ENCODE measurements around the gene PDE7B. TPM values are rescaled to one million over a fixed set of nuclear protein-coding genes. Genes with fewer than 3 reads are reported as not detected.

The PDE7B gene
- total and polyA plus RNA-seq, 8 donors: 0.29 to 73.2 (median 5.0) TPM

GRCh38 chr6:135935941-135936601, 84.6 kb downstream of the PDE7B start:
- TF ChIP-seq EP300 (IDR thresholded peaks at IDR 0.05) (no peak), POLR2A (IDR thresholded peaks at IDR 0.05) (no peak)
- TF ChIP-seq, protein P1, sequence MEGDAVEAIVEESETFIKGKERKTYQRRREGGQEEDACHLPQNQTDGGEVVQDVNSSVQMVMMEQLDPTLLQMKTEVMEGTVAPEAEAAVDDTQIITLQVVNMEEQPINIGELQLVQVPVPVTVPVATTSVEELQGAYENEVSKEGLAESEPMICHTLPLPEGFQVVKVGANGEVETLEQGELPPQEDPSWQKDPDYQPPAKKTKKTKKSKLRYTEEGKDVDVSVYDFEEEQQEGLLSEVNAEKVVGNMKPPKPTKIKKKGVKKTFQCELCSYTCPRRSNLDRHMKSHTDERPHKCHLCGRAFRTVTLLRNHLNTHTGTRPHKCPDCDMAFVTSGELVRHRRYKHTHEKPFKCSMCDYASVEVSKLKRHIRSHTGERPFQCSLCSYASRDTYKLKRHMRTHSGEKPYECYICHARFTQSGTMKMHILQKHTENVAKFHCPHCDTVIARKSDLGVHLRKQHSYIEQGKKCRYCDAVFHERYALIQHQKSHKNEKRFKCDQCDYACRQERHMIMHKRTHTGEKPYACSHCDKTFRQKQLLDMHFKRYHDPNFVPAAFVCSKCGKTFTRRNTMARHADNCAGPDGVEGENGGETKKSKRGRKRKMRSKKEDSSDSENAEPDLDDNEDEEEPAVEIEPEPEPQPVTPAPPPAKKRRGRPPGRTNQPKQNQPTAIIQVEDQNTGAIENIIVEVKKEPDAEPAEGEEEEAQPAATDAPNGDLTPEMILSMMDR (IDR thresholded peaks at IDR 0.05): no peak
- no peaks in the 10 kb centered on the region for H3K9me3 ChIP-seq
- 40 to 65% (median 45%) methylated on average over 8 of the region's 8 CpGs for WGBS, 5 donors
- H3K4me3 ChIP-seq: no peak overlapping the region
- peak overlapping the region in 2 of 5 donors; percentile 39 to 58 for H3K27ac ChIP-seq
- no peaks in the 10 kb centered on the region for H3K27me3 ChIP-seq
- peaks cover 0 to 18% (median 8%) of the 10 kb centered on the region in 4 donors for H3K4me1 ChIP-seq
- peak in 1 of 2 donors; percentile 16 for DNase-seq
- H3K36me3 ChIP-seq: no peaks in the 10 kb centered on the region
- intact Hi-C loops (cut with DNase I; ENCODE audit: low total_unique reads): no loop called here

DNA sequence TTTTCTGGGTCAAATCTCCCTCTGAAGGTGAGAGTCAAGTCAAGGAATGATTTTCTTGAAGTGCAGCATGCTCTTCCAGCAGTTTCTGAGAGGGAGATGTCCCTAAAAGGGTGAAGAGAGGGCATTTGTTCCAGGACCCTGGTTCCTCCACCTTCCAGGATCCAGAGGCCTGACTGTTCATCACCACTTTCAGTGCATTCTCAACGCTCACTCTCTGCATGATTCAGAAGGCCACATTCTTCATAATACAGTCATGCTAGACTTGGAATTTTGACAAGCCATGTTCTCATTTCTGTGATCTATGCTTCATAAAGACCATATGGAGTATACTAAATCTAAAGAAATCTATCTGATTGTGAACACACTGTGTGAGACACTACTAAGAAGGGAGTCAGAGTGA, 85.1 kb downstream of the PDE7B start:
- H3K27ac ChIP-seq: peak overlapping the region in 2 of 5 donors; percentile 39 to 58
- H3K9me3 ChIP-seq: no peaks in the 10 kb centered on the region

GRCh38 chr6:135937106-135937505, 85.6 kb downstream of the PDE7B start:
- H3K27me3 ChIP-seq: no peaks in the 10 kb centered on the region
- H3K36me3 ChIP-seq: no peaks in the 10 kb centered on the region
- no peak overlapping the region for H3K4me3 ChIP-seq
- intact Hi-C loops (cut with DNase I; ENCODE audit: low total_unique reads): no loop called here
- DNase-seq: no peak
- H3K27ac ChIP-seq: peak overlapping the region in 2 of 5 donors; percentile 39 to 58
- peaks cover 0 to 18% (median 7%) of the 10 kb centered on the region in 4 donors for H3K4me1 ChIP-seq
- TF ChIP-seq POLR2AphosphoS5 (IDR thresholded peaks at IDR 0.05) (no peak), EP300 (IDR thresholded peaks at IDR 0.05) (no peak), POLR2A (IDR thresholded peaks at IDR 0.05) (no peak)
- TF ChIP-seq, protein P1 (IDR thresholded peaks at IDR 0.05): no peak
- 88 to 98% (median 95%) methylated on average over 6 of the region's 6 CpGs for WGBS, 5 donors
- no peaks in the 10 kb centered on the region for H3K9me3 ChIP-seq

More for the DNA sequence above, 85.1 kb downstream of the PDE7B start:
- DNase-seq: peak in 1 of 2 donors; percentile 43
- 48 to 74% (median 70%) methylated on average over 1 of the region's 1 CpG for WGBS, 5 donors
- Histone ChIP-seq H3K27me3 (no peaks in the 10 kb centered on the region), H3K4me1 (peaks cover 0 to 18% (median 7%) of the 10 kb centered on the region in 4 donors), H3K36me3 (no peaks in the 10 kb centered on the region), H3K4me3 (no peak overlapping the region)
- TF ChIP-seq POLR2A (IDR thresholded peaks at IDR 0.05) (no peak), EP300 (IDR thresholded peaks at IDR 0.05) (no peak), POLR2AphosphoS5 (IDR thresholded peaks at IDR 0.05) (no peak)
- TF ChIP-seq, protein P1 (IDR thresholded peaks at IDR 0.05): no peak
- intact Hi-C loops (cut with DNase I; ENCODE audit: low total_unique reads): no loop called here

GRCh38 chr6:135938576-135939207, 87.2 kb downstream of the PDE7B start:
- 56 to 68% (median 63%) methylated on average over 9 of the region's 9 CpGs for WGBS, 5 donors
- Histone ChIP-seq H3K4me3 (peak overlapping the region in 1 of 4 donors; percentile 4), H3K27ac (peak overlapping the region in 4 of 5 donors; percentile 27 to 55 (median 50)), H3K9me3 (no peaks in the 10 kb centered on the region), H3K27me3 (no peaks in the 10 kb centered on the region), H3K4me1 (peaks cover 0 to 18% (median 7%) of the 10 kb centered on the region in 4 donors), H3K36me3 (no peaks in the 10 kb centered on the region)
- intact Hi-C loops (cut with DNase I; ENCODE audit: low total_unique reads): no loop called here
- TF ChIP-seq, protein P1 (IDR thresholded peaks at IDR 0.05): peak in 1 of 7 experiments; percentile 14
- no peak for TF ChIP-seq POLR2A (IDR thresholded peaks at IDR 0.05)
- DNase-seq: peak in 1 of 2 donors; percentile 35
